Common myeloid progenitor, CD34-positive (primary cell): ENCODE results near the gene DDX59.
A peak's percentile ranks its signal among the peaks of the same experiment; 100 is the strongest.

Source experiments
- CTCF ChIA-PET: fragments of 350-600 bp; sonication (Branson Sonifier 250); formaldehyde crosslinking; loops from one replicate; lab custom pipeline; 2021; ENCODE audit warnings: antibody characterized with exemption; lab: Charles Lee
- POLR2A ChIA-PET: fragments of 350-600 bp; sonication (Branson Sonifier 250); formaldehyde crosslinking; loops from one replicate; lab custom pipeline; 2021; ENCODE audit warnings: antibody characterized with exemption; lab: Charles Lee
- DNase-seq, 3 donors: peaks; one replicate each; pipeline versions ENCODE4 v3.0.0 to v3.0.0-alpha.2; 2013
- H3K27ac ChIP-seq, 2 experiments: 1 replicate in 1 of 2; 2 replicates in 1 of 2; pipeline ENCODE4 v1.7.0; 2013; ENCODE audit warnings: inconsistent platforms in 2 of 2, low read length in 2 of 2, mild to moderate bottlenecking in 2 of 2, low read depth in 1 of 2, moderate library complexity in 1 of 2; ENCODE audit not compliant: severe bottlenecking in 2 of 2, insufficient read depth in 1 of 2, poor library complexity in 1 of 2
- H3K27me3 ChIP-seq, 5 experiments: replicated peaks in 2 of 5; 1 replicate in 3 of 5; 2 replicates in 2 of 5; pipeline versions ENCODE4 v1.6.1 to v1.7.0; 2013; ENCODE audit warnings: low read length in 4 of 5, mild to moderate bottlenecking in 2 of 5, moderate library complexity in 2 of 5, inconsistent platforms in 1 of 5; ENCODE audit not compliant: insufficient read depth in 5 of 5, control insufficient read depth in 4 of 5
- H3K36me3 ChIP-seq, 4 experiments: 1 replicate in 2 of 4; 2 replicates in 2 of 4; pipeline versions ENCODE4 v1.6.1 to v1.7.0; 2013; ENCODE audit warnings: low read length in 3 of 4, control low read depth in 1 of 4, mild to moderate bottlenecking in 1 of 4; ENCODE audit not compliant: control insufficient read depth in 4 of 4, insufficient read depth in 4 of 4
- H3K4me1 ChIP-seq, 4 experiments: 1 replicate in 3 of 4; 2 replicates in 1 of 4; pipeline versions ENCODE4 v1.6.1 to v1.7.1; 2013; ENCODE audit warnings: low read length in 3 of 4, mild to moderate bottlenecking in 3 of 4, control low read depth in 1 of 4, inconsistent platforms in 1 of 4, moderate library complexity in 1 of 4; ENCODE audit not compliant: control insufficient read depth in 4 of 4, insufficient read depth in 4 of 4; ENCODE audit errors: control extremely low read depth in 1 of 4
- H3K4me3 ChIP-seq, 7 experiments: 1 replicate in 4 of 7; 2 replicates in 3 of 7; pipeline versions ENCODE4 v1.5.1 to v1.7.0; 2013; ENCODE audit warnings: mild to moderate bottlenecking in 7 of 7, low read length in 6 of 7, moderate library complexity in 6 of 7, inconsistent platforms in 2 of 7, low read depth in 2 of 7, control low read depth in 1 of 7; ENCODE audit not compliant: insufficient read depth in 4 of 7, control insufficient read depth in 1 of 7; ENCODE audit errors: extremely low read depth in 1 of 7
- H3K9me3 ChIP-seq, 5 experiments: 1 replicate in 4 of 5; 2 replicates in 1 of 5; pipeline versions ENCODE4 v1.6.1 to v1.7.1; 2013; ENCODE audit warnings: low read length in 4 of 5, mild to moderate bottlenecking in 2 of 5, inconsistent platforms in 1 of 5, low read depth in 1 of 5, moderate library complexity in 1 of 5; ENCODE audit not compliant: control insufficient read depth in 4 of 5, insufficient read depth in 2 of 5; ENCODE audit errors: control extremely low read depth in 1 of 5
- WGBS: methylation state at CpG from one replicate; pipeline ENCODE4 v1.1.5; 2013; ENCODE audit not compliant: insufficient coverage; 5-methylcytosine and 5-hydroxymethylcytosine counted together

The DDX59 gene

GRCh38 chr1:200627575-200628222, 42.0 kb downstream of the DDX59 start:
- H3K9me3 ChIP-seq, result no peaks in the 10 kb centered on the region
- no peak overlapping the region for H3K27ac ChIP-seq
- no CpG with 5 or more reads among the region's 1 CpG for WGBS
- H3K36me3 ChIP-seq, result no peaks in the 10 kb centered on the region
- no peak overlapping the region for H3K4me3 ChIP-seq
- POLR2A ChIA-PET, result no interaction called here
- DNase-seq, result no peak
- H3K27me3 ChIP-seq, result no peaks in the 10 kb centered on the region
- peaks cover 0 to 8% (median 3%) of the 10 kb centered on the region in 4 experiments for H3K4me1 ChIP-seq
- CTCF ChIA-PET, result interaction anchor here (0.6 to 2.6 kb wide), 8 partner anchors 8 to 175 kb away, joined by 3 to 6 read pairs (median 3); no protein-coding TSS in a partner anchor

- H3K4me1 ChIP-seq, result peaks cover 0 to 11% (median 4%) of the 10 kb centered on the region in 4 experiments
- H3K4me3 ChIP-seq, result no peak overlapping the region
- H3K27me3 ChIP-seq, result no peaks in the 10 kb centered on the region
- H3K27ac ChIP-seq, result no peak overlapping the region
- no peaks in the 10 kb centered on the region for H3K9me3 ChIP-seq
- ChIA-PET CTCF (interaction anchor here (0.6 to 2.6 kb wide), 8 partner anchors 9 to 176 kb away, joined by 3 to 6 read pairs (median 3); no protein-coding TSS in a partner anchor), POLR2A (no interaction called here)
- DNase-seq, result no peak
- 83% methylated on average over 2 of the region's 5 CpGs for WGBS
- no peaks in the 10 kb centered on the region for H3K36me3 ChIP-seq
These were observed 42.7 kb downstream of the DDX59 start for GRCh38 chr1:200626853-200627534.

GRCh38 chr1:200625381-200625824, 44.3 kb downstream of the DDX59 start:
- CTCF ChIA-PET, result interaction anchor here (0.7 to 1.9 kb wide), 5 partner anchors 8 to 178 kb away, joined by 3 to 6 read pairs (median 5); no protein-coding TSS in a partner anchor
- no peak overlapping the region for H3K4me3 ChIP-seq
- no CpG with 5 or more reads among the region's 1 CpG for WGBS
- no peaks in the 10 kb centered on the region for H3K27me3 ChIP-seq
- H3K9me3 ChIP-seq, result no peaks in the 10 kb centered on the region
- peak in 2 of 3 donors; percentile 70 to 80 for DNase-seq
- no peaks in the 10 kb centered on the region for H3K36me3 ChIP-seq
- no peak overlapping the region for H3K27ac ChIP-seq
- POLR2A ChIA-PET, result interaction anchor here (0.6 kb wide), 1 partner anchor 989 kb away, joined by 6 read pairs; no protein-coding TSS in a partner anchor
- peaks cover 0 to 18% (median 13%) of the 10 kb centered on the region in 4 experiments for H3K4me1 ChIP-seq

GRCh38 chr1:200624679-200625335, 44.9 kb downstream of the DDX59 start:
- DNase-seq, result no peak
- Histone ChIP-seq H3K9me3 (no peaks in the 10 kb centered on the region), H3K4me1 (peaks cover 4 to 23% (median 17%) of the 10 kb centered on the region in 4 experiments), H3K4me3 (no peak overlapping the region), H3K36me3 (no peaks in the 10 kb centered on the region), H3K27ac (no peak overlapping the region), H3K27me3 (no peaks in the 10 kb centered on the region)
- ChIA-PET CTCF (interaction anchor here (0.7 to 1.9 kb wide), 6 partner anchors 9 to 179 kb away, joined by 3 to 6 read pairs (median 5); no protein-coding TSS in a partner anchor), POLR2A (interaction anchor here (0.6 kb wide), 1 partner anchor 990 kb away, joined by 6 read pairs; no protein-coding TSS in a partner anchor)
- no CpG with 5 or more reads among the region's 2 CpGs for WGBS

GRCh38 chr1:200620273-200621131, 49.2 kb downstream of the DDX59 start, which contains the start of gene KIF14:
Gene KIF14, minus strand, starts transcription at chr1:200620751. Its CDS starts 2,028 bp downstream, at chr1:200618723.
- 1% methylated on average over 48 of the region's 59 CpGs for WGBS
- POLR2A ChIA-PET, result interaction anchor here (1.0 kb wide), 2 partner anchors 9 to 49 kb away, joined by 3 to 7 read pairs; partner anchors contain the start of gene DDX59
- Histone ChIP-seq H3K9me3 (no peaks in the 10 kb centered on the region), H3K27ac (peak within 1 kb of the TSS; percentile 68 to 88), H3K27me3 (no peaks in the 10 kb centered on the region), H3K36me3 (peaks cover 0 to 11% (median 2%) of the 10 kb centered on the region in 4 experiments), H3K4me1 (peaks cover 5 to 27% (median 19%) of the 10 kb centered on the region in 4 experiments), H3K4me3 (peak within 1 kb of the TSS; percentile 58 to 95 (median 91))
- DNase-seq, result peak; percentile 95 to 99 (median 99)
- CTCF ChIA-PET, result interaction anchor here (1.6 to 4.2 kb wide), 4 partner anchors 35 to 181 kb away, joined by 4 to 64 read pairs (median 16); partner anchors contain the start of gene DDX59

- Histone ChIP-seq H3K27ac (peak overlapping the region; percentile 46 to 88), H3K27me3 (no peaks in the 10 kb centered on the region), H3K36me3 (peaks cover 0 to 15% (median 4%) of the 10 kb centered on the region in 4 experiments), H3K9me3 (no peaks in the 10 kb centered on the region), H3K4me3 (peak overlapping the region; percentile 58 to 95 (median 91)), H3K4me1 (peaks cover 5 to 27% (median 19%) of the 10 kb centered on the region in 4 experiments)
- no peak for DNase-seq
- CTCF ChIA-PET, result interaction anchor here (4.2 kb wide), 1 partner anchor 182 kb away, joined by 64 read pairs; no protein-coding TSS in a partner anchor
- POLR2A ChIA-PET, result interaction anchor here (1.0 kb wide), 1 partner anchor 9 kb away, joined by 3 read pairs; no protein-coding TSS in a partner anchor
- WGBS, result 47% methylated on average over 3 of the region's 6 CpGs
These were observed 49.8 kb downstream of the DDX59 start for GRCh38 chr1:200619894-200620272.
